Measurements from ENCODE around the gene MT1X. TPM values are rescaled to one million over a fixed set of nuclear protein-coding genes. Genes with fewer than 3 reads are reported as not detected.
"Not testable (repeated sequence)": the region's sequence is repeated elsewhere in the genome, so short reads cannot be mapped to it uniquely, and the experiment has no call there.

The MT1X gene
- total RNA-seq, 1 donor from 2014 or later, result 13.3 TPM

GRCh38 chr16:56653218-56653617 lies 29.1 kb upstream of the MT1X start:
- no peak for DNase-seq (ENCODE audit: low read depth in 2 of 2)

- DNase-seq (ENCODE audit: low read depth in 2 of 2), result peak; percentile 15 to 50
These were observed 24.5 kb upstream of the MT1X start, which contains the start of gene MT1F for GRCh38 chr16:56657555-56658326. TSS of gene MT1F (plus strand) at chr16:56657959. CDS start at chr16:56658059, 100 bp downstream.

- DNase-seq (ENCODE audit: low read depth in 2 of 2), result peak in 1 of 2 donors; percentile 11
These were observed 23.9 kb upstream of the MT1X start for GRCh38 chr16:56658327-56658875.

DNA sequence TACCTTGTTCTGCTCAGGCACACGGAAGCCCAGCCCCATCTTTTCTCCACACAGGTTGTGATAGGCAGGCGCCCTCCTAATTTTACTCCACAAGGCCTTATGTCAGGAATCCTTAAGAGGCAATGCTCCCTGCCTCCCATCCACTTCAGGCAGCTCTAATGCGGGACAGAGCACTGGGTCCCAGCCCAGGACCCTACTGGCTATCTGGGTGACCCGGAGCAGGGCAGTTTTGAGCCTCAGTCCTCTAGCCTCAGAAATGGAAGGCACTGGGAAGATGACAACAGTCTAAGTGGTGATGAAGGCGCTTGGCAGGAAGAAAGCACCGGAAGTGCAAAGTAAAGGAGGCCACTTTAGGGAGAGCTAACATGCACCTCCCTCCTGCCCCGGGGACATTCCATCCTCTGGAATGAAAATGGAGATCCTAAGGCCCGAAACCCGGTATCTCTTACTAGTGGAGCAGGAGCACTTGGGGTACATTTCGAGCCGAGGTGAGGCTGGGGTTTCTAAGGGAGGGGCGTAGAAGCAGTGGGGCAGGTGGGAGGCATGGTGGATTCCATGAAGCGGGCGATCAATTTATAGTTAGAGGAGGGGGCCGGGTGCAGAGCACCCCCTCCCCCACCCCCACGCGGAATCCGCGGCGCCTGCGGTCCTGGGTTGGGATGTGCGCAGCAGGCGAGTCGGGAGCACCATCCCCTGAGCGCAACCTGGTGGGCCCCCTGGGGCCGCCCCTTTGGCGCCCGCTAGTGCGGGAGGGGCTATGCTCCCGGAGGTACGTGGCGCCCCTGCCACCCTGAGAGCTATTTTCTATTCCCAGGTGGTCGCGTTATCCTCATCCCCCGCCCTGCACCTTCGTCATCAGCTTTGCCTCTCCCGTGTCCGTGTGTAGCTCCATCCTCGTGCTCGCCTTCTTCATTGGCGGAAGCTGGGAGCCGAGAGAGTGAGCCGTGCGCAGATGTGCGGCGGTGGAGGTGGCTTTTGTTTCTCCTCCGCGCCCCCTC lies 19.6 kb upstream of the MT1X start:
- no peak for DNase-seq (ENCODE audit: low read depth in 2 of 2)

DNA sequence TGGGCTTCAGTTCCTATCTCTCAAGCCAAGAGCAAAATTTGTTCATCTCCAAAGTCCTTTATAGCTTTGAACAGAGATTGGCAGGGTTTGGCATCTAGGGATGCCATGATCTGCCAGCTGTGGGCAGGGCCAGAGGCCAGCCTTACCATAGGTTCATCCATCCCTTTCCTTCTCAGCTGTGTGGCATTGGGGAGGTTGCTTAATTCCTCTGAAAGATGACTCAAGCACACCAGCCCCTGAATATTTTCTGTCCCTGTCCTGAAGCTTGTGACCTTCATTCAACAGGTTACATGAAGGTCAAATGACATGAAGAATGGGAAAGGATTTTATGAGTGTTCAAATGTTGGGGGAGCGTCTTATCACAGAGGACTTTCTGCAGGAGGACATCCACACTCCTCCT lies 17.8 kb upstream of the MT1X start:
- no peak for DNase-seq (ENCODE audit: low read depth in 2 of 2)

DNA sequence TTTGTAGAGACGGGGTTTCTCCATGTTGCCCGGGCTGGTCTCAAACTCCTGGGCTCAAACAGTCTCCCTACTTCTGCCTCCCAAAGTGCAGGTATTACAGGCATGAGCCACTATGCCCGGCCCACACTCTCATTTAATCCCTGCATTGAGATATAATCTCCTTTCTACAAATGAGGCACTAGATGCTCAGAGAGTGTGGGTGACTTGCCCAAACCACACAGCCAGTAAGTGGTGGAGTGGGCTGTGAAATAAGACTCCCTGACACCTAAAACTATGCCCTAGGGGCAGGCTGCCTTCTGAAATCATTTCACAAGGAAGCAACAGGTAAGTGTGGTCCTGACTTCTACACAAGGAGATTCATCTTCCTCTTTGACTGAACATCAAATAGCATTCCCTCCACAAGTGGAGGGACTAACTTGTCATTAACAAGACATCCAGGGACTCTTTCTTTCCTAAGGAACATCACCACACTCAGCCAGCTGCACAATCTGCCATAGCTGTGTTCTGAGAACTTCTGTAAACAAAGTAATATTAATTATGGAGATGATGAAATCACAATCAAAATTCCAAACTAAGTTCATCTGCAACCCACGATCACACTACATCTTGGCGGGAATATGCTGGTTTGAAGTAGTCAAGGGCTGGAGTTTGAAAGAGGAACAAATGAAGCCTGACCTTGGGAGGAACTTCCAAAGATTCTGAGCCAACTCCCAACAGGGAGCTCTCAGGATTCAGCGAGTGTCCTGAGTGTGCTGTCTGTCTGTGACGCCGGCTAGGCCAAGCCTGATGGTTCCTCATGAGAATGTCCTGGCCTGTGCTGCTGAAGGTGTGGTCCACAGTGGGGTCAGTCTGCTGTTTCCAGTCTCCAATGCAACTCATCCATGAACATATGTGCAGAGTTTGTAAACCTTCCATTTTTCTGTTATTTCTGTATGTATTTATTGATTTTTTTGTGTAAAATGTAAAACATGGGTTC lies 16.7 kb upstream of the MT1X start:
- not testable (repeated sequence) for DNase-seq (ENCODE audit: low read depth in 2 of 2)

DNA sequence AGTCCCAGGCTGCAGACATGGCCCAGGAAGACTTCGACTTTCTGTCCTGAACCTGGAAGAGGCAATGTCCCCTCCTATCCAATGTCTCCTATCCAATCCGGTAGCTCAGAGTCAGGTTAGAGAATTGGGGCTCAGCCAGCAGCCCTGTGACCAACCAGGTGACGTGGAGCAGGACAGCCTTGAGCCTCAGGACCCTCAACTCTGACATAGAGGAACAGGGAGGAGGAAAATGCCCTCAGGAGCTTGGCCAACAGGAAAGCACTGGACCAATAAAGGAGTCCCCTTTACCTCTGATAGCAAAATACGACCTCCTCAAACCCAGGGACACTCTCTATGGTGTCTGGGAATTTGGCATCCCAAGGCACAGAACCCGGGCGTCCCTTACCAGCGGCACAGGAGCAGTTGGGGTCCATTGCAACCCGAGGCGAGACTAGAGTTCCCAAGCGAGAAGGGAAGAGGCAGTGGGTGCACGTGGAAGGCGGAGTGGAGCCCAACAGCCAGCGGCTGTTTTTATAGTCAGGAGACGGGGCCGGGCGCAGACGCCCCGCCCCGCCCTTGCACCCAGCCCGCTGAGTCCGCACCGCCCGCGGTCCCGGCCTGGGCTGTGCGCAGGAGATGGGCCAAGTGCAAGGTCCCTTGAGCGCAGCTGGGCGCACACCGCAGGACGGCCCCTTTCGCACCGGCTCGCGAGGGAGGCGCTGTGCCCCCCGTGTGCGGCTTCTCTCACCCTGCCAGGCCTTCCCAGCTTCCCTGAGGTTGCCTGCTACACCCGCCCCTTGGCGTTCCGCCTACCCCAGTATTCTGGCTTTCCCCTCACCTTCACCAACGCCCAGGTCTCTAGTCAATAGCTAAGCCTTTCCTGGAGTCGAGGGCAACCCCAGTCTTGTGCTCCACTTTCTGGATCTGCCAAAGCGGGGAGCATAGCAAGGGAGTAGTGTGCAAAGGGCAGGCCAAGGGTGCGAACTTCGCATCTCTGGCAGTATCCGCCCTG lies 14.4 kb upstream of the MT1X start, which contains the start of gene MT1G:
MT1G (minus strand) TSS at position 485 of the 991 bp plus-strand sequence; CDS start at position 413, 72 bp downstream.
- DNase-seq (ENCODE audit: low read depth in 2 of 2), result no peak

DNA sequence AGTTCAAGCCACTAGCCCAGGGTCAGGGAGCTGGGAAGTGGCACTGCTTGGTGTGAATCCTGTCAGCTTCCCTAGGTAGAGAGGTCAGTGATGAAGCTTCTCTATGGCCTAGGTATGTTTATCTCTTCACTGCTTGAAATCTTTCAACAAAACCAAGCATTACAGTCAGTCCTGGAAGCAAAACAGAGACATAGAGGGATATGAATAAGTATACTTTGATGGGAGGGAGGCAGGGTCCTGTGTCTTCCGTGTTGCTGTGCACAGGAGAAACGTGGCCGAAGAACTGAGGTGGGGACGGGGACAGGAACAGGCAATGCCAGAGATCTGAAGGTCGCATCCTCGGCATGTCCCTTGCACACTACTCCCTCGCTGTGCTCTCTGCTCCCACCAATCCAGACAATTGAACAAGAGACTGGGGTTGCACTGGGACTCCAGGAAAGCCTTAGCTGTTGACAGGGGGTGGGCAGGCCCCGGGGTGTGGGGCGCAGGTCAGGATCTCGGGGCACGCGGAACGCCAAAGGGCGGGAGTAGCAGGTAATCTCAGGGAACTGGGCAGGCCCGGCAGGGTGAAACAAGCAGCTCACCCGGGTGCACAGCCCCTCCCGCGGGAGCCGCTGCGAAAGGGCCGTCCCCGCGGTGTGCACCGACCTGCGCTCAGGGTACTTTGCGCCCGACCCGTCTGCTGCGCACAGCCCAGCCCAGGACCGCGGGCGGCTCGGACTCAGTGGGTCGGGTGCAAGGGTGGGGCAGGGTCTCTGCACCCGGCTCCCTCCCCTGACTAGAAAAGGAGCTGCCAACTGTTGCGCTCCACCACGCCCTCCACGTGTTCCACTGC lies 13.0 kb upstream of the MT1X start, which contains the start of gene MT1H:
MT1H (plus strand) TSS at position 810 of the 835 bp plus-strand sequence. CDS start 71 bp downstream, outside the sequence.
- DNase-seq (ENCODE audit: low read depth in 2 of 2), result no peak

GRCh38 chr16:56669840-56670619 lies 12.2 kb upstream of the MT1X start:
- no peak for DNase-seq (ENCODE audit: low read depth in 2 of 2)

- DNase-seq (ENCODE audit: low read depth in 2 of 2), result no peak
These were observed 11.7 kb upstream of the MT1X start for GRCh38 chr16:56670620-56670934.

DNA sequence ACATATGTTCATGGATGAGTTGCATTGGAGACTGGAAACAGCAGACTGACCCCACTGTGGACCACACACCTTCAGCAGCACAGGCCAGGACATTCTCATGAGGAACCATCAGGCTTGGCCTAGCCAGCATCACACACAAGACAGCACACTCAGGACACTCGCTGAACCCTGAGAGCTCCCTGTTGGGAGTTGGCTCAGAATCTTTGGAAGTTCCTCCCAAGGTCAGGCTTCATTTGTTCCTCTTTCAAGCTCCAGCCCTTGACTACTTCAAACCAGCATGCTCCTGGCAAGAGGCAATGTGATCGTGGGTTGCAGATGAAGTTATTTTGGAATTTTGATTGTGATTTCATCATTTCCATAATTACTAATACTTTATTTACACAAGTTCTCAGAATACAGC lies 10.6 kb upstream of the MT1X start:
- not testable (repeated sequence) for DNase-seq (ENCODE audit: low read depth in 2 of 2)

- not testable (repeated sequence) for DNase-seq (ENCODE audit: low read depth in 2 of 2)
These were observed 10.1 kb upstream of the MT1X start for GRCh38 chr16:56672171-56672570.

- no peak for DNase-seq (ENCODE audit: low read depth in 2 of 2)
These were observed 9.3 kb upstream of the MT1X start for GRCh38 chr16:56672761-56673536.

DNA sequence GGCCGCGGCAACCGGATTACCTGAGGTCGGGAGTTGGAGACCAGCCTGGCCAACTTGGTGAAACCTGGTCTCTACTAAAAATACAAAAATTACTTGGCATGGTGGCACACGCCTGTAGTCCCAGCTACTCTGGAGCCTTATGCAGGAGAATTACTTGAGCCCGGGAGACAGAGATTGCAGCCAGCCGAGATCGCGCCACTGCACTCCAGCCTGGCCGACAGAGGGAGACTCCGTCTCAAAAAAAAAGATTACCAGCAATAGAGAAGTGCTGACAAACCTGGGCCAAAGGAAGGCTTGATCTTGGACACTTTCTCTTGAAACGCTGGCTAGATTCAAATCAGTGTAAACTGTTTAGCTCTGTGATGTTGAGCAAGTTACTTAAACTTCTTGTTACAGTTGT lies 8.3 kb upstream of the MT1X start:
- DNase-seq (ENCODE audit: low read depth in 2 of 2), result peak; percentile 41 to 48

- not testable (repeated sequence) for DNase-seq (ENCODE audit: low read depth in 2 of 2)
These were observed 7.7 kb upstream of the MT1X start for GRCh38 chr16:56674570-56674969.

DNA sequence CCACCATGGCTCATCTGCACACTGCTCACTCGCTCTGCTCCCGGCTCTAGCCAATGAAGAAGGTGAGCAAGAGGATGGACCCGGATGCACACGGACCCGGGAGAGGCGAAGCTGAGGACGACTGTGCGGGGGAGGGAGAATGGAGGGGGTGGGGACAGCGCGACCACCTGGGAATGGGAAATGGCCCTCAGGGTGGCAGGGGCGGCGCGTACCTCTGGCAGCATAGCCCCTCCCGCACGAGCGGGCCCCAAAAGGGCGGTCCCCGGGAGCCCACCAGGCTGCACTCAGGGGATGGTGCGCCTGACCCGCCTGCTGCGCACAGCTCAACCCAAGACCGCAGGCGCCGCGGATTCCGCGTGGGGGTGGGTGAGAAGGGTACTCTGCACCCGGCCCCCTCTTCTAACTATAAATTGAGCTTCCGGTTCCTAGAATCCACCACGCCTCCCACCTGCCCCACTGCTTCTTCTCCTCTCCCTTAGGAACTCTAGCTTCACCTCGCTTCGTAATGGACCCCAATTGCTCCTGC lies 6.5 kb upstream of the MT1X start:
- DNase-seq (ENCODE audit: low read depth in 2 of 2), result no peak

- DNase-seq (ENCODE audit: low read depth in 2 of 2), result no peak
These were observed 4.8 kb upstream of the MT1X start for GRCh38 chr16:56677474-56677873.
